Adrenal gland (tissue), 5 donors: ENCODE results near the gene TNFRSF18.

ENCODE experiments used
- POLR2A ChIP-seq, 2 donors: fragments of 450-650 bp; IDR thresholded peaks; one replicate each; pipeline ENCODE4 v1.6.1; 2017; ENCODE audit warnings: antibody characterized with exemption in 2 of 2, mild to moderate bottlenecking in 2 of 2, moderate library complexity in 1 of 2
- TF ChIP-seq, protein P1 (sequence below), 6 experiments: fragments of 450-650 bp in 4 of 6; fragments of 200-600 bp in 2 of 6; sonication (generic) in 1 of 6; IDR thresholded peaks; 1 replicate in 5 of 6; 2 replicates in 1 of 6; pipeline versions ENCODE4 v1.5.1 to v1.8.0; 2016 to 2021; ENCODE audit warnings: antibody characterized with exemption in 6 of 6, mild to moderate bottlenecking in 2 of 6, moderate library complexity in 1 of 6
- donor health status: DM: no; HTN: no; CAD: no.

DNA sequence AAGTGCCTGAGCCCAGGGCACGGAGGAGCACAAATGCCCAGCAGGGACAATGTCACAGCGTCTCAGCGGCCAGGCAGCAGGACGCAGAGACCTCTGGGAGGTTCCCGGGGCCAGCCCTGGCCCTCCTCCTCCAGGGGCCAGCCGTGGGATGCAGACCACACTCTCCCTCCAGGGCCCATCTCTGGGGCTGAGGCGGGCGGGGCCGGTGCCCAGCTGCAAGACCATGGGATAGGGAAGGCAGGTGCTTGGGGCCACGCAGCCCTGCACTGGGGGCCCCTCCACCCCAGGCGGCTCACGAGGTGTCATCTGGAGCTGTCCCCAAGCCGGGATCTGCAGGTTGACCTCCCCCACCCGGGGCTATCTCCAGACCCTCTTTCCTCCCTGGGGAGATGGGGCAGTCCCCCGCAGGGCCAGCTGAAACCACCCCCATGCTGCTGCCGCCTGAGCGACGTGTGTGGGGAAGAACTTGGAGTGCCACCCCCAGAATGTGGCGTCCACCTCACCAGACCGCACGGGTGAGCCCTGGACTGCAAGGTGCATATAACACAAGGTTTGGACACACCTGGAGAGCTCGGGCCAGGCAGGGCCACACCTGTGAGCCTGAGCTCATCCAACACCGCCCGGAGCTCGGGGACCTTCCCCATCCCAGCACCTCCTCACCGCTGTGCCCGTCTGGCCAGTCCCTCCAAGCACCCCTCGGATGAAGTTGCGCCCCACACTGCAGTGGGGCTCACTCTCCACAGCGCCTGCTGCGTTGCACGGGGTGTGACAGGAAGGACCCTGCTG, 36.8 kb downstream of the TNFRSF18 start:
- no peak for TF ChIP-seq POLR2A (IDR thresholded peaks at IDR 0.05)
- TF ChIP-seq, protein P1, sequence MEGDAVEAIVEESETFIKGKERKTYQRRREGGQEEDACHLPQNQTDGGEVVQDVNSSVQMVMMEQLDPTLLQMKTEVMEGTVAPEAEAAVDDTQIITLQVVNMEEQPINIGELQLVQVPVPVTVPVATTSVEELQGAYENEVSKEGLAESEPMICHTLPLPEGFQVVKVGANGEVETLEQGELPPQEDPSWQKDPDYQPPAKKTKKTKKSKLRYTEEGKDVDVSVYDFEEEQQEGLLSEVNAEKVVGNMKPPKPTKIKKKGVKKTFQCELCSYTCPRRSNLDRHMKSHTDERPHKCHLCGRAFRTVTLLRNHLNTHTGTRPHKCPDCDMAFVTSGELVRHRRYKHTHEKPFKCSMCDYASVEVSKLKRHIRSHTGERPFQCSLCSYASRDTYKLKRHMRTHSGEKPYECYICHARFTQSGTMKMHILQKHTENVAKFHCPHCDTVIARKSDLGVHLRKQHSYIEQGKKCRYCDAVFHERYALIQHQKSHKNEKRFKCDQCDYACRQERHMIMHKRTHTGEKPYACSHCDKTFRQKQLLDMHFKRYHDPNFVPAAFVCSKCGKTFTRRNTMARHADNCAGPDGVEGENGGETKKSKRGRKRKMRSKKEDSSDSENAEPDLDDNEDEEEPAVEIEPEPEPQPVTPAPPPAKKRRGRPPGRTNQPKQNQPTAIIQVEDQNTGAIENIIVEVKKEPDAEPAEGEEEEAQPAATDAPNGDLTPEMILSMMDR (IDR thresholded peaks at IDR 0.05), result no peak
